SH-SY5Y (cell line): ENCODE results near the gene FNDC5.

Experiments
- GATA2 ChIP-seq: IDR thresholded peaks from 2 replicates; pipeline ENCODE4 v1.6.1; 2011; ENCODE audit warnings: mild to moderate bottlenecking, low read depth, low read length
- GATA3 ChIP-seq: IDR thresholded peaks from 2 replicates; pipeline ENCODE4 v1.6.1; 2011; ENCODE audit warnings: low read depth, mild to moderate bottlenecking, low read length, moderate library complexity

- TF ChIP-seq GATA2 (no peak), GATA3 (no peak)
These were observed 2.8 kb upstream of the FNDC5 start for GRCh38 chr1:32873484-32873883.
